NOMO-1 treated with dmso at 0.1 percent for 144 hours (cell line): Measurements from ENCODE around the gene RAB38.

Source experiments
- DNase-seq: peaks from one replicate; lab custom pipeline; 2025; ENCODE audit not compliant: unreplicated experiment; lab: John Stamatoyannopoulos, UW

Gene RAB38

DNA sequence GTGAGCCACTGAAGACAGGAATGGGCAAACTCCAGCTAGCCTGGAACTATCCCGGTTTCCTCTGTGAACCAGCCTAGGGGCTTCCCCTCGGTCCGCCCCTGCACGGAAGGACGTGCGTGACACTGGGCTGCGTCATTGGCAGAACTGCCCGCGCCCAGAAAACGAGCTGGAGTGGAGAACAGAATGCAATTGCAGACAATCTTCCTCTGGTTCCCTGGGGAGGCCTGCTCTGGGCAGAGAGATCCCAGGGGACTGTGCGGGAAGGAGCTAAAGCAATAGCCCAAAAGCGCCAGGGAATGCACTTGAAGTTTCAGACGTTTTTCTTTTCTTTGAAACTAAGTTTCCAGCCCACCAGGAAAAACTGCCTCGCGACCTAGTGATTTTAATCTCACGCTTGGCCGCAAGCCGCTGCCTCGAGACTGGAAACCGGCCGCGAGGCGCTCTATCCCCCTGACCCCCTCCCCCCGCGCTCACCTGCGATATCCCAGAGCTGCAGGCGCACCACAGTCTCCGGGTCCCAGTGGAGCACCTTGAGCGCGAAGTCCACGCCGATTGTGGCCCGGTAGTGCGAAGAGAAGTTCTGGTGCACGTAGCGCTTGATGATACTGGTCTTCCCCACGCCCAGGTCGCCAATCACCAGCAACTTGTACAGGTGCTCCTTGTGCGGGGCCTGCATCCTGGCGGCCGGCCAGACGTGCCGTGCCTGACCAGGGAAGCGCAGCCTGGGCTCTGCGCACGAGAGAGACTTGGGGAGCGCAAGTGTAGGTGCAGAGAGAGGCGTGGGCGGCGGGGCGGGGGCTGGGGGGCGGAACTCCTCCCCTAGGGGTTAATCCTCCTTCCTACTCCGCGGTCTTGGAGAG, at the start of gene RAB38:
Gene RAB38 (minus strand): TSS at position 735 of the 860 bp plus-strand sequence. CDS start 59 bp downstream, at position 676.
- DNase-seq, result no peak

DNA sequence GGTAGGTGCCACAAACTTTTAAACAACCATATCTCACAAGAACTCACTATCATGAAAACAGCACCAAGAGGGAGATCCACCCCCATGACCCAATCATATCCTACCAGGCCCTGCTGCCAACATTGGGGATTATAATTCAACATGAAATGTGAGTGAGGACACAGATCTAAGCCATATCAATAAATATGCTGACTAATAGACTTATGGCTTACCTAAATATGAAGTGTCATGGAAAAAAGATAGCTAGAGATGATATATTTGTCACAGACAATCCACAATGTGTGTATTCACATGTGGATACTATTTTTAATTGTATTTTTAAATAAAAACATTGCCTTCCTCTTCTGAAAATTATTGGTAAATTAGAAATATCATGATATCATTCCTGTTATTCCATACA, 38.2 kb upstream of the RAB38 start:
- DNase-seq, result no peak

DNA sequence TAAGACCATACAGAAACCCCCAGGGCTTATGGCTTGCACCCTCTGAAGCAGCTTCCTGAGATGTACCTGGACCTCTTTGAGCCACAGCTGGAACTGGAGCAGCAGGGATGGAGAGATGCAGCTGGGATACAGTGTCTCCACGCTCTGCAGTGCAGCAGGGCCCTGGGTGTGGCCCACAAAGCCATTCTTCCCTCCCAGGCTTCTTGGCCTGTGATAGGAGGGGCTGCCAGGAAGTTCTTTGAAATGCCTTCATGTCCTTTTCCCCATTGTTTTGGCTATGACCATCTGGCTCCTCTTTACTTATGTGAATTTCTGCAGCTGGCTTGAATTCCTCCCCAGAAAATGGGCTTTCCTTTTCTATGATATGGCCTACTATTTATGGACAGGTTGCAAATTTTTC, 37.1 kb upstream of the RAB38 start:
- no peak for DNase-seq

DNA sequence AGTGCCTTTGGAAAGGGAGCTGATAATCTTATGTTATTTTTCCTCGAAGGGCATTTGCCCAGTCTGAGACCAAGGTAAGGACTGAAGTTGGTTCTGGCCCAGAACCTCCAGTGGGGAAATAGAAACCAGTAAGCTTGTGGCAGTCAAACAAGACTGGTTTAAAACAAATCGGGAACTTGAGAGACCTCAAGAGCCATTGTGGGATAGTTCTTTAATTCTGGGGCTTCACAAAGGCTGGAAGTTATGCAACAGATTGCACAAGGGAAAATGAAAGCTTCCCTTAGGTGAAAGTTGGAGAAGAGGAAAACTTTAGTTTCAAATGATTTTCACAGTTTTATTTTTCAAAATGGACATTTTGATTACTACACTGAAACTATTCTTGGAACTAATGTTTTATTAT, 33.5 kb upstream of the RAB38 start:
- DNase-seq, result peak; percentile 45

DNA sequence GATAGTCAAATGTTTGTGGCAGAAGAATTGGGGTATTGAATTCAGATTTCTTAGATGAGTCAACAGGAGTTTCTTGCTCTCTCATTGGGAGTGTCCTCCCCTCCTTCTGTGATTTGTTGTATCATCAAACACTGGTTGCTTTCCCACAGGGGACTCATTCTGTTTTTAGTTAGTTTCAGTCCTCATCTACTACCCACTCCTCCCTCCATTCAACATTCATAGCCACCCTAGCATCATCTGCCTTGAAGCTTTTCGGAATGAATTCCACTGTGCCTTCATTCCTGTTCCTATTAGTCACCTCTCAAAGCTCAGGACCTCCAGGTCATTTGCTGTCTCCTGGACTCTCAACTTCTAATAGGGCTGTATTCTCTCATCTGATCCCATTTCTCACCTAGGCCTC, 31.5 kb upstream of the RAB38 start:
- DNase-seq, result no peak

DNA sequence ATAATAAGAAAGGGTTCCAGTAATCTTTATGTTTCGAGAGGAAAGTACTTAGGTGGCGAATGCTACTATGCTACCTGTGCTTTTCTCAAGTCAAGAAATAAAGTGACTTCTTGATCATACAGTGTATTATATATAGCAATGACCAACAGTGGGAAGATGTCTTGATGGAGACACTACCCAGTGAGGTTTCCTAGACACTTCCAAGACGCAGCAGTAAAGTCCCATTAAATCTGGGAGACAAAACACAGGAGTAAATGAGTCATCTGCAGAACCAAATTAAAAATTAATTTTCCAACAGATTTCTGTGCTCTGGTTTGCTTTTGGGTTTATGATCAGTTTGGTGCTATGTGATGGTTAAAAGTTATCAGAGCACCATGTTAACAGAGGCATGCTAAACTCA, 29.1 kb upstream of the RAB38 start:
- DNase-seq, result no peak

DNA sequence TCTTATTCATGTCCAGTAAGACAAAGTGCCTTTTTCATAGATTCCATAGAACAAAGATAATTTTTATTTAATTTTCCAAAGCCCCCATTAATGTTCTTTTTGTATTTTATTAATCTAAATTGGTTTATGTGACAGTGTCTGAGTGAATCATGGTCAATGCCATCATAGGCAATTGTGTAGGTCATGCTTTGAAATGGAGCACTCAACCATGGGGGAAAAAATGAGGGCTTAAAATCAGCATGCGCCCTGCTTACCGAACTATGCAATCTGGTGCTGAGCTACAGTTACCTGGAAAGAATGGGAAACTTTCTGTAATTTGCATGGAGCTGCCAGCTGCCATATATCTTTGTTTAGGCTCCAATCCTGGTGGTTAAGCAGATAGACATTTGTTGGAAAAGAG, 28.4 kb upstream of the RAB38 start:
- DNase-seq, result no peak

DNA sequence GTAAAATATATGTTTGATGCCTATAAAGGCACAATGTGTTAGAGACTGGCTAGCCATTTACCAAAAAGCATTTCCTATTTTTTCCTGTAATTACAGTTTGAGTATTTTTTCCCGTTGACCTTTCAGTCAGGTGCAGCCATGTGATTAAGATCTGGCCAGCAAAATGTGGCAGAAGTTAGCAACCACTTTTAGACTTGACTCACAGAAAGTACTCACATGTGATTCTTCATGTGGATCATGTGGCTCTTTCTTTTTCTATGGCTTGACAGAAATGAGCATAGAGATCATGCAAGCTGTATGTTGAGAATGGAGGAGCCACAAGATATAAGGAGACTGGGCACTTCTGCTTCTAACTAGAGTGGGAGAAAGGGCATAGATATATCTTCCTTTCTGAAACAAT, 27.3 kb upstream of the RAB38 start:
- DNase-seq, result no peak

DNA sequence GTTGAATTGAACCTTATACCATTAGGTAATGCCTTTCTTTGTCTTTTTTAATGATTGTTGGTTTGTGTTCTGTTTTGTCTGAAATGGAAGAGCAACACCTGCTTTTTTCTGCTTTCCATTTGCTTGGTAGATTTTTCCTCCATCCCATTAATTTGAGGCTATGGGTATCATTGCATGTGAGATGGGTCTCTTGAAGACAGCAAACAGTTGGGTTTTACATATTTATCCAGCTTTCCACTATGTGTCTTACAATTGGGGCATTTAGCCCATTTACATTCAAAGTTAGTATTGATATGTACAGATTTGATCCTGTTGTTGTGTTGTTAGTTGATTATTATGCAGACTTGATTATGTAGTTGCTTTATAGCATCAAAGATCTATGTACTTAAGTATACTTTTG, 21.1 kb upstream of the RAB38 start:
- DNase-seq, result no peak

DNA sequence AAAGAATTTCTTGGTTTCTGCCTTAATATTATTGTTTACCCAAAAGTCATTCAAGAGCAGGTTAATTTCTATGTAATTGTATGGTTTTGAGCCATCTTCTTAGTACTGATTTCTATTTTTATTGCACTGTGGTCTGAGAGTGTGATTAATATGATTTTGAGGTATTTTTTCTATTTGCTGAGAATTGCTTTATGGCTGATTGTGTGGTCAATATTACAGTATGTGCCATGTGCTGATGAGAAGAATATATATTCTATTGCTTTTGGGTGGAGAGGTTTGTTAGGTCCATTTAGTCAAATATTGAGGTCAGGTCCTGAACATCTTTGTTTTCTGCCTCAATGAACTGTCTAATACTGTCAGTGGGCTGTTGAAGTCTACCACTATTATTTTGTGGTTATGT, 20.7 kb upstream of the RAB38 start:
- DNase-seq, result no peak

DNA sequence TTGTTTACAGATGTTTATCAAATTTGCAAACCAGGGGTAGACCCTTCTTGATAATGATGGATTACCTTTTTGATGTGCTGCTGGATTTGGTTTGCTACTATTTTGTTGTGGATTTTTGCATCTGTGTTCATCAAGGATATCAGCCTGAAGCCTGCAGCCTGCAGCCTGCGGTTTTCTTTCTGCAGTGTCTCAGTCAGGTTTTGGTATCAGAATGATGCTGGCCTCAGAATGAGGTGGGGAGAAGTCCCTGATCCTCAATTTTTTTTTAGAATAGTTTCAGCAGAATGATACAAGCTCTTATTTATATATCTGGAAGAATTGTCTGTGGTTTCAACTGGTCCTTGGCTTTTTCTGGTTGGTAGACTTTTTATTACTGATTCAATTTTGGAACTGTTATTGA, 19.7 kb upstream of the RAB38 start:
- DNase-seq, result no peak

DNA sequence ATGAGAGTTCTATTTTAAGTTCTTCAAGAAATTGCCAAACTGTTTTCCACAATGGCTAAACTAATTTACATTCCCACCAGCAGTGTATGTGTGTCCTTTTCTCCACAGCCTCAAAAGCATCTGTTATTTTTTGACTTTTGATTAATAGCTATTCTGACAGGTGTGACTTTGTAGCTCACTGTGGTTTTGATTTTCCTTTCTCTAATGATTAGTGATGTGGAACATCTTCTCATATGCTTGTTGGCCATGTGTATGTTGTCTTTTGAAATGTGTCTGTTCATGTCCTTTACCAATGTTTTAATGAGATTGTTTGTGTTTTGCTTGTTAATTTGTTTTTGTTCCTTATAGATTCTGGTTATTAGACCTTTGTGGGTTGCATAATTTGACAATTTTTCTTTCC, 18.0 kb upstream of the RAB38 start:
- DNase-seq, result no peak

DNA sequence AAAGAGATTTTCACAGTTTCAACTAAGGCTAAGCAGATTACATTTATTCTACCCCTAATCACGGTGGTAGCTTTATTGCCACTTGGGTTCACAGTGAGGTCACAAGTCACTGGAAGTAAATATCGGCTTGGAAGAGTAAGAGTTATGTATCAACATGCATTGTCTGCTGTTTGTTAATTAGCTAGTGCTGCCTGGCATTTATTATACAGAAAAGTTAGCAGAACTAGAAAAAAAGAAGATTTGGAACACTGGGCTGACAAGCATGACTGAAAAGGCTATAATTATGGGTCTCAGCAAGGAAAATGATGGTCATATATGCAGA, 13.7 kb upstream of the RAB38 start:
- DNase-seq, result no peak

DNA sequence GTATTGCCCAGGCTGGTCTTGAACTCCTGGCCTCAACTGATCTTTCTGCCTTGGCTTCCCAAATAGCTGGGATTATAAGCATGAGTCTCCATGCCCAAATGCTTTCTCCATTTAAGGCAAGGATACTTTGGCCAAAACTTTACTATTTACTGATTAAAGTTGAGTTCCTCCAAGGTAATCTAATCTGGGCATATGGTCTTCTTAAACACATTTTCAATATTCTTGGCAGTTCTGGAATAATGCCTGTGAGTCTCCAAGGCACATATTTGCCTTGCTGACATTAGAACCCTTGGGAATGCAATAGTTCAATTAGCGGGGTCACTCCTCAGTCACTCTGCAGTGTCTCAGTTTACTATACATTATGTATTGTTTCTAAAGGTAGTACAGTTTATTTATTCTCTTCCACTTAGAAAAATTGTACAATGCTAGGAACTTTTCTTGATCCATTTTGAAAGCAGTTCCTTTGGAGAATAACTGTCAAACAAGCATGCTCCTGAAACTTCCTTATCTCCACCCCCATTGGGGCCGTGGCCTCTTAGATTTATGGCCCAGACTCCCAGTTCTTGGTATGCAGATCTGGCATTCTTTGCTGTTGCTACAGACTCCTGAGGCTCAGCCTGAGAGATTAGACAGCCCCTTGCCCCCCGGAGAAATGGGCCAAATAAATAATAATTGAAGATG, 13.1 kb upstream of the RAB38 start:
- DNase-seq, result no peak

DNA sequence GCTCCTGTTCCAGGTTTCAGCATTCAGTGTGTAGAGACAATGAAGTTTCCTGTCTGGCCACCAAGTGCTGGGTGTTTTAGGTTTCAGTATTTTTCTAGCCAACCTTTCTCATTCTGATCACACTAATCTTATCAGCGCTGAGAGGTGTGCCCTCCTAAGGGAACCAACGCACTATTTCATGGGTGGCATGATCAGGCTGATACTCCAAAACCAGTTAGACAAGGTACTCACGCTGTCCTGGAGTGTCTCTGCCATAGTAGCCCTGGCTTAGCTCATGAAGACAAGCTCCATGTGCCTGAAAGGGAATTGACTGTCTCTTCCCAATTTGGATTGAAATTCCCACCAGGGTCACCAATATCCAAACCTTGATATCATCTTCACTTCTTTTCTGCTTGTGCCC, 8.0 kb upstream of the RAB38 start:
- no peak for DNase-seq

DNA sequence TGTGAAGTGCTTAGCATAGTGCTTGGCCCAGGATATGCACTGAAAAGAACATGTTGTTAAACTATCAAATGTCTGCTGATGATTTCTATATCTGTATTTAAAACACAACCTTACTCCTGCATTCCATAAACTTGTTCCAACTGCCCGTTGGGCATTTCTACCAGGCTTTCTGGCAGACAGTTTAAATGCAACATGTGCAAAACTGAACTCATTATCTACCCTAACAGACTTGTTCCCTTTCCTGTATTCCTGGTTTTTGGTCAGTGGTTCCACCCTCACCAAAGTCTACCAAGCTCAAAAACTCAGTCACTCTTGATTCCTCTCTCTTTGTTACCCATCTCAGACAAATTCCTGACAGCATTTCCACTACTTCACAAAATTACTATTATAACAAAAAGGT, 6.5 kb upstream of the RAB38 start:
- no peak for DNase-seq

DNA sequence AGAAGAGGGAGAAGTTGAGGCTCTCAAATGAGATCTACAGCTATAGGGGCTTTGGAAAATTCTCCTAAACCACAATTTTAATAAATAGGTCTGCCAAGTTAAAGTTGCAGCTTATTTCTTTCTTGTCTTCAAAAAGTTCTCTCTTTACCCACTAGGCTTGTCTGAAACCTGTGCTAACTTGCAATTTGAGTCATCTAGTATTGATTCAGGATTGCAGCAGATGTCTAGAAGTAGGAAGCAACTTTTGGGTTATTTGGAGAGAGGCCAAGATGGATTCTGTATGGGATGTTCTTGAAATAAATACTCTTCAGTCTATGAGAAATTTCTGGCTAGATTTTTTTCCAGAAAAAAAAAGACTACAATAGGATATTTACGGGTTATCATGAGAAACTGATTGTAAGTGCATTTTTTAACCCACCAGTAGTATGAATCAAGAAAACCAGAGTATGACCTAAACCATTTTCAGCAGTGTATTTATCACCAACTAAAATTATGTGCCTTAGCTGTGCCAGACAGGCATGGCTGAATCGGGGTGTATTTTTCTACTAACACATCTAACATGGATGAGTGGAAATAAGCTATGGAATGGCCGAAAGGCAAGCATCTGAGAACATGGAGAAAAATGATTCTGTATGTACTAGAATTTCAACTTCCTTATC, 4.9 kb upstream of the RAB38 start:
- no peak for DNase-seq

DNA sequence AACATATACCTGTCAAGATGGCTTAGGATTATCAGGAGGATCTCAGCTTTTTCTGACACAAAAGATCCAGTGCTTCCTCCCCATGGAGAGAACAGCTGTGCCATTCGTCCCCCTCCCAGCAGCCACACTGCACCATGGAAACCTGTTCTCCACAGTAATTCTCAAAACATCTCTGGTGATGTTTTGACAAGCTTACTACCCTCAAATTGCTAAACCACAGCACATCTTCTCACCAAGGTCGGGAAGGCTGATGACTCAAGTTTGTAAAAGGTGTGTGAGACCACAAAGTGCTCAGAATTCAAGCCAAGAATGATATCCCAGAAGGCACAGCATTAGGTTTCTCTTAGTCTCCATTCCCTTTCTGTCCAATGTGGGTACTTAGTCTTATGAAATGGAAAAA, 3.9 kb upstream of the RAB38 start:
- no peak for DNase-seq

DNA sequence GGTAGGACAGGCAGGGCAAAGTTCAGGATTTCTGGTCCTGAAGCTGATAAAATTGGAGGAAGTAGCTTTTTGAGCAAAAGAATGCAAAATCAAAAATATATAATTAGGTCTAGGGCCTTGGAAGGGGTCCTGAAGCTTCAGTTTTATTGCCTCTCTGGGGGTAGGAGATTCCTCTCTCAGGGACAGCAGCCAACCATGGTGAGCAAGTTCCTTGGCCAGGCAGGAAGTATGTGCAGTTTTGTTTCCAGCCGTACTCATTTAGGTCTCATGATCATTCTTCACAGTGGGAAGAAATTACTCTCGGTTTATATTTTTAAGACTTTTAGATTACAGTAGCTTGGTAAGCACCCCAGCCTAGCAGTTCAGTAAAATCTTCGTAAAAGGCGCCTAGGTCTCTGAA, 2.9 kb upstream of the RAB38 start:
- DNase-seq, result no peak

DNA sequence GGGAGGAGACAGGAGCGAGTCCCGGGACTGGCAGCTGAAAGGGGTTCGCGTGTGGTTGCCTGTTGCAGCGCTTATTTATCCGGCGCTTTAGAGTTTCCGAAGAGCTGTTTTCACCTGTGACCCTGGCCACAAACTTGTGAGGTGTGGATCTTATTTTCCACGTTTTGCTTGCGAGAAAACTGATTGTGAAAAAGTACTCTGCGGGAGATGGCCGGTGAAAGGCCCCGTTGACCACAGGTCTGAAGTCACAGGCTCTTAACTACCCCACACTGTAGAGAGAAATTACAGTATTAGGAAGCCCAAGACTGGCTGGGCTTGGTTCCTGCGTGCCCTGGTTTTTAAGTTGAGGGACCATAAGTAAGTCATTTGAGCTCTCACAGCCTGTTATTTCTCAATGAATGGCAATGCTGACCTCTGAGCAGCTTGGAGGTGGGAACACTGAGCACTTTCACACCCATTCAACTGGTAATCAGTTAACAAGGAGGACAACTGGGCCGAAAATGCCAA, 379 bp upstream of the RAB38 start:
- no peak for DNase-seq

DNA sequence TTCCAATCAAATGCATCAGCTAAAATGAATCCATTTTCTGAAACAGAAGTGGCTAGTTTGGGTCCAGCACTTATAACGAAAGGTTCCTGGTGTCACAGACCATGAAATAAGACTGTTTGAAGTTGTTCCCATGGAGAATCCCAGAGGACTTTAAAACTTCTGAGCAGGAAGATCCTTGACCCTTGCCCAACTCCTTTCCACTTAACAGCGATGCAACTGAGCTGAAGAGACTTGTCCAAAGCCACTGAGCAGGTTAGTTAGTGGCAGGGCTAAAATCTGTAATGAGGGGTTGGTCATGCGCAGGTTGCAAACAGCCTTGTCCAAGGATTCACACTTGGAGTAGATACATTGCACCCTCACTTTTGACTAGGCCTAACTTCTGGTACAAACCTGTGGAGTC, 1.3 kb downstream of the RAB38 start:
- no peak for DNase-seq

DNA sequence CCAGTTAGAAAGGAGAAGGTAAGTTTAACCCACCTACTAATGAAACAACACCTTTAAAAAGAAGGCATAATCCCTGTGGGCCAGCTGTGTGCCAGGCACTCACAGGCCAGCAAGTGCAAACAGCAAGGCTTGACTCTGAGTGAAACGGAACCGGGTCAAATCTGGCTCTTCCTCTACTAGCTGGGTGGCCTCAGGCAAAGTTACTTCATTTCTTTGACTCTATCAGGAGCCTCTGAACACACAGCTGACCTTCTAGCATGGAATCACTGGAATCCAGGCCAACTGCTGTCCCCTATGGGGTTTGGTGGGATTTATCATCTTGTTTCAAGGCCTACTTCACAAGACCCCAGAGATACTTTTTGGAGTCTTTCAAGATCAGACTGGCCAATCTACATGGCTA, 3.3 kb downstream of the RAB38 start:
- DNase-seq, result no peak
